Measurements from ENCODE around the gene EFCAB6. TPM values are rescaled to one million over a fixed set of nuclear protein-coding genes. Genes with fewer than 3 reads are reported as not detected.
A peak's percentile ranks its signal among the peaks of the same experiment; 100 is the strongest.

Gene EFCAB6
- total and polyA plus RNA-seq, 9 of the 15 experiments (the other 6 are each of a cell fraction or from before 2014, with no cell fraction given), result 0.06 TPM; not detected in 8

DNA sequence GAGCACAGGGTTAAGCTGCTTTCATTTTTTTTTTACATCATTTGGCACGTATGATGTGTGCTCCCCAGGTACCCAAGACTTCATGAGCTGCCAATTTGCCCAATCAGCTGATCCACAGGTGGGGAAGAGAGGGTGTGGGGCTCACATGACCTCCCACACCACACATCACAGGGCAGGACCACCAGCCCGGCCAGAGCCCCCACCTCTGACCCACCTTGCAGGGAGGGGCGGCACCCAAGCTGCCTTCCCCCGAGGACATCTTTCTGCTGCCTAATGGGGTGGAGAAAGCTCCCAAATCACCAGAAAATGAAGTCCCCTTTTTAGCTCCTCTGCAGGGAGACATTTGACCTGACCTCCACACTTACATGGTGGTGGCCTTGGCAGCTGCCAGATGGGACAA is 280.5 kb downstream of the EFCAB6 start (continued):
- TF ChIP-seq, protein P1, sequence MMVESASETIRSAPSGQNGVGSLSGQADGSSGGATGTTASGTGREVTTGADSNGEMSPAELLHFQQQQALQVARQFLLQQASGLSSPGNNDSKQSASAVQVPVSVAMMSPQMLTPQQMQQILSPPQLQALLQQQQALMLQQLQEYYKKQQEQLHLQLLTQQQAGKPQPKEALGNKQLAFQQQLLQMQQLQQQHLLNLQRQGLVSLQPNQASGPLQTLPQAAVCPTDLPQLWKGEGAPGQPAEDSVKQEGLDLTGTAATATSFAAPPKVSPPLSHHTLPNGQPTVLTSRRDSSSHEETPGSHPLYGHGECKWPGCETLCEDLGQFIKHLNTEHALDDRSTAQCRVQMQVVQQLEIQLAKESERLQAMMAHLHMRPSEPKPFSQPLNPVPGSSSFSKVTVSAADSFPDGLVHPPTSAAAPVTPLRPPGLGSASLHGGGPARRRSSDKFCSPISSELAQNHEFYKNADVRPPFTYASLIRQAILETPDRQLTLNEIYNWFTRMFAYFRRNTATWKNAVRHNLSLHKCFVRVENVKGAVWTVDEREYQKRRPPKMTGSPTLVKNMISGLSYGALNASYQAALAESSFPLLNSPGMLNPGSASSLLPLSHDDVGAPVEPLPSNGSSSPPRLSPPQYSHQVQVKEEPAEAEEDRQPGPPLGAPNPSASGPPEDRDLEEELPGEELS (CRISPR knock-in tag; IDR thresholded peaks at IDR 0.05; ENCODE audit: borderline replicate concordance), result no peak
- TF ChIP-seq ILF3 (IDR thresholded peaks at IDR 0.05; ENCODE audit: borderline replicate concordance), result no peak

DNA sequence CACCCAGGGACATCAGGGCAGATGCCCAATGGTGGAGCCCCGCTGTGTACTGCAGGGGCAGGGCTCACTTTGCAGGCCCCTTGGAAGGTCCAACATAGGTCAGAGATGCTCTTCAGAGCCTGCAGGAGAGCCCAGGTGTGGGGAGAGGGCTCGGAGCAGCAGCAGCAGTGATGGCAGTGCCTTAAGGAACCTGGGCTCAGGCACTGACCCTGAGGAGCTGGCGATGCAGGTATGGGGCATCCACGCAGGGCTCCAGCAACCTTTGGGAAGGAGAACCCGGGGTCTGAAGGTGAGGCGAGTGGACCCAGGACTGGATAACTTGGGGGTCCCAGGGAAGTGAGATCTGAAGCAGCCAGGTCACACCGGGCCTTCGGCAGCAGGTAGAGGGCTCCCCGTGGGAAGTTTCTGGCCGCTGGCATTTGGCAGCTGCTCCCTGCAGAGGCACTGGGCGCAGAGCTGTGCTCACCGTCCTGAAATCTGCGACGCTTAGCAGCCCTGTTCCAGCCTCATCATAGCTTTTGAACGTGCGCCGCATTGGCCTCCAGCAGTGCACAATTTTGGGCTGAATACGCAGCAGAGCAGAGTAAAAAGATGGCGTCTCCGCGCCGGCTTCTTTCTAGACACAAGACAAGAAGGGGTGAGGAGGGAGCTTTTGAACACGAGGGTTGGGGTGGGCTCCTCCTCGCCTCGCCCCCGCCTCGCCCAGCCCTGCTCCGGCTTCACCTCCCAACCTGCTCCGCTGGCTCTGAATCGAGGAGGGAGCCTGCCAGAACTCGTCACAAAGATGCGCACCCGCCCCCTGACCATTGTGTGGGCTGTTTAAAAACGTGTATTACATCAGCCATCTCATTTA is 281.5 kb downstream of the EFCAB6 start:
- Histone ChIP-seq H3K79me2 (ENCODE audit: control insufficient read depth, insufficient read depth, low read length) (no peaks in the 10 kb centered on the region), H3K36me3 (ENCODE audit: control insufficient read depth, insufficient read depth, low read length) (no peaks in the 10 kb centered on the region), H4K20me1 (replicated peaks; ENCODE audit: control insufficient read depth, insufficient read depth, low read length) (no peaks in the 10 kb centered on the region), H3K4me3 (no peak overlapping the region), H3K9me1 (ENCODE audit: control insufficient read depth, insufficient read depth, low read length) (no peaks in the 10 kb centered on the region), H3K27ac (ENCODE audit: extremely low read depth, low read depth, low read length) (no peak overlapping the region), H3K9me3 (replicated peaks; ENCODE audit: control insufficient read depth, insufficient read depth, low read depth, low read length) (no peaks in the 10 kb centered on the region), H3K4me2 (ENCODE audit: insufficient read depth, low read length) (no peak overlapping the region), H2AFZ (ENCODE audit: low read depth, low read length) (no peak overlapping the region), H3K4me1 (replicated peaks in 1 of 2; ENCODE audit: control insufficient read depth in 2 of 2, insufficient read depth in 2 of 2, low read length in 2 of 2) (no peaks in the 10 kb centered on the region), H3K27me3 (ENCODE audit: control insufficient read depth in 2 of 2, insufficient read depth in 2 of 2, low read length in 2 of 2) (peaks cover 0 to 11% of the 10 kb centered on the region in 2 experiments; a peak in 1 of 5 replicates), H3K9ac (ENCODE audit: insufficient read depth in 1 of 2, low read depth in 2 of 2, low read length in 2 of 2) (no peak overlapping the region)
- peak; percentile 56 for ATAC-seq
- ChIA-PET CTCF (ENCODE audit: low intra/inter-chr PET ratio) (no interaction called here), POLR2A (interaction anchor here (0.7 kb wide), 1 partner anchor 19 kb away, joined by 3 read pairs; no protein-coding TSS in a partner anchor)
- no peak for FAIRE-seq
- intact Hi-C loops (cut with micrococcal nuclease), result no loop called here
- no peak for DNase-seq (ENCODE audit: extremely low read depth in 1 of 4, low spot score in 3 of 4)
- BruUV-seq (replicated peaks), result no TSS peak
- in situ Hi-C loops (cut with MboI), result no loop called here
- TF ChIP-seq SRSF7 (optimal IDR thresholded peaks at IDR 0.05; ENCODE audit: low read depth, low read length) (no peak), NRF1 (conservative IDR thresholded peaks at IDR 0.05 in 1 of 2, IDR thresholded peaks at IDR 0.05 in 1 of 2) (peak; percentile 49 to 55; a peak in 2 of 4 replicates), ELF4 (CRISPR knock-in tag; IDR thresholded peaks at IDR 0.05) (no peak)
- 2% methylated on average over 23 of the region's 34 CpGs for WGBS (ENCODE audit: insufficient coverage, low coverage, missing lambda C conversion rate)

Measured in K562 (cell line).